Islet precursor cell (in vitro differentiated cells): ENCODE measurements around the gene GHRH.

ENCODE experiments used
- DNase-seq: peaks from one replicate; pipeline ENCODE4 v3.0.0-alpha.2; 2018

Gene GHRH

GRCh38 chr20:37290158-37290810, 28.7 kb upstream of the GHRH start:
- no peak for DNase-seq

DNA sequence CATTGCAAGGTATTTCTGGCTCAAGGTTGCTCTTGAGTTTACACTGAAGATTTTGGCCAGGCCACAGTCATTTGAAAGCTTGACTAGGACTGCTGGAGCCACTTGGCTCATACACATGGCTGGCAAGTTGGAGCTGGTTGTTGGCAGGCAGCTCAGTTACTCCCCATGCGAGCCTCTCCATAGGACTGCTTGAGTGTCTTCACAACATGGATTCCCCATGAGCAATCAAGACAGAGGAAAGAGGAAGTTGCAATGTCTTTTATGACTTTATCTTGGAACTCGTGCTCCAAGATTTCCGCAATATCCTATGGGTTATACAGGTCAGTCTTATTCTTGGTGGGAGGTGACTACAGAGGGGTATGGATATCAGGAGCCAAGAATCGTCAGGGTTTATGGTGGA, 26.5 kb upstream of the GHRH start:
- no peak for DNase-seq

- DNase-seq: no peak
Measured at GRCh38 chr20:37285664-37286374, 24.2 kb upstream of the GHRH start.

DNA sequence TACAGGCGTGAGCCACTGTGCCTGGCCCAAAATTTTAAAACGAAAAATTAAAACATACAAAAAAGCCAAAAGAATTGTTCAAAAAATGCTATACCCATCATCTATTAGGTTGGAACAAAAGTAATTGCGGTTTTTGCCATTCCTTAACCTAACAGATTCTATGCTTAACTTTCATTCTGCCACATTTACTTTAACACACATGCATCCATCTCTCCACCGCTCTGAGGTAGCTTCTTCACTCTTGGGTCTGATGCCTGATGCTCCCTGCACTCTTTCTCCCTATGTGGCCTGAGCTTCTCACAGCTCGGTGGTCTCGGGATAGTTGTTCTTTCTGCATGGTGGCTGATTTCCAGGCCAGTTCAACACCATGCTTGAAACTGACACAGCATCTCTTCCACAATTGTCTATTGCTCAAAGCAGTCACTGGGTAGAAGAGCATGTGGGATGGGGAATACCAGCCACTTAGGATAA, 23.1 kb upstream of the GHRH start:
- DNase-seq: no peak

GRCh38 chr20:37283530-37284195, 22.0 kb upstream of the GHRH start:
- DNase-seq: peak; percentile 40

DNA sequence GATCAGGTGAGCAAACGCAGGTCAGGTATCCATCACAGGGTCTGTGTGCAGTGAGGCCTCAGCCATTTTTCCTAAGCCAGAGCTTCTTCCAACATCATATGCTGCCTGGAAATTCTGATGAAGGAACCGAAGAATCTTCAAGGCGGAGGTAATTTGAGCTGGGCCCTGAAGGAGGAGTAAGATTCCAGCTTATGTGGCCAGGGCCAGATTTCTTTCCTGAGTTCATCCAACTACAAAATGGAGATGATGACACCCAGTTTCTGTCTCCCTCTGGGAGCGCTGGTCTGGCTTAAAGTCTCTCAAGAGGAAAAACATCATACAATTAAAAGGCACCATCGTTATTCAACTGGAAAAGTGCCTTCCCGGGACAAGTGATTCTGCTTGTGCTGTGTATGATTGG, 20.9 kb upstream of the GHRH start:
- DNase-seq: peak; percentile 69

DNA sequence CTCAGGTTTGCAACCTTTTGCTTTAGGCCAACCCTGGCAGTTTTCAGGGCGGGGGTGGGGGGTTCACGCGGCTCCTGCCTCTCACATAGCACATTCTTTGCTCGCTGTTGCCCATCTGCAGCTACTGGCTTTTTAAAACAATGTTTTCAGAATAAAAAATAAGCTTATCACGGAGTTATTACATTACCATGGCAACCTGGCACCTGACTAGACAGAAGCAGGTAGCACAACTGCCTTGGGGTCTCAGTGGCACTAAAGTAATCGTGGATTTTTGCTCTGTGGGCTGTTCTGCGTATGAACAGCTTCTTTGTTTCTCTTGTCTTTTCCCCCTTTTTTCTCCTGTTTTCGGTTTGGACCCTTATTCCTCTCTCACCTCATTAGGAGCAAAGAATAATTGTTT, 18.8 kb upstream of the GHRH start:
- no peak for DNase-seq

DNA sequence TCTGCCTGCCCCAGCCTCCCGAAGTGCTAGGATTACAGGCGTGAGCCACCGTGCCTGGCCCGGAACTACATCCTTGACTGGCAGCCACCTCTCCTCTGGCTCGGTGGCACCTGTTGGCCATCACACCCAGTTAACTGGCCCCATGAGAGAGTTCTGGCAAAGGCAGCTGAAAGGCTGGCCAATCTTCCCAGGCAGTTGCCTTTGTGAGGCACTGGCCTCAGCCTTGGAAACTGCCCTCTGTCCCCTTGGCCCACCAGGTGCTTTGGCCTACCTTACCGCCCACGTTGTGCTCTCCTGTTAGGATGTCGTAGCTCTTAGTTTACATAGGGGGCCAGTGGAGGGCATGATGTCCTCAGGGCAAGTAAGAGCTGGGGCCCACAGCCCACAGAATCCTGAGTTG, 18.2 kb upstream of the GHRH start:
- DNase-seq: no peak

DNA sequence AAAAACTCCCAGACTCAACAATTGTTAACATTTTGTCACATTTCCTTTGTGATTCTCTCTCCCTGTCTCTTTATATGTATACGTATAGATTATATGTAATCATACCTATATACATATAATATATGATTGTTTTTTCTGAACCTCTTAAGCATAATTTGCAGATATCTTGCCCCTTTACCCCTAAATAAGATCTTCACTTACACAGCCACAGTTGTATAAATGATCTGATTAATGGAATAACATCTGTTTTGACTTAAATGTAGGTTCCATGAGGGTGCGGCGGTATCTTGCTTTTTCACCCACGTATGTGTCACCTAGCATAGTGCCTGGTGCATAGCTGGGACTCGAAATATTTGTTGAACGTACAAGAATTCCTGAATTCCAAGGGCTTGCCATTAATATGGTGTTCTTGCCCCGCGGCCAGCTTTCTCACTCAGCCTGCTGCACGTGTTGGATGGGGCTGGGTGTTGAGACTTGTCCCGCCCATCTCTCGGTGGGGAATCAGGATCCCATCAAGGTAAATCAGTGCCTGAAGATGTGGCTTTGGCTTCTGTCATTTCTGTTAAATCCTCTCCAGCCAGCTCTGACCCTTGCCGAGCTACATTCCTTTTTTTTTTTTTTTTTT, 17.5 kb upstream of the GHRH start:
- peak; percentile 80 for DNase-seq

DNA sequence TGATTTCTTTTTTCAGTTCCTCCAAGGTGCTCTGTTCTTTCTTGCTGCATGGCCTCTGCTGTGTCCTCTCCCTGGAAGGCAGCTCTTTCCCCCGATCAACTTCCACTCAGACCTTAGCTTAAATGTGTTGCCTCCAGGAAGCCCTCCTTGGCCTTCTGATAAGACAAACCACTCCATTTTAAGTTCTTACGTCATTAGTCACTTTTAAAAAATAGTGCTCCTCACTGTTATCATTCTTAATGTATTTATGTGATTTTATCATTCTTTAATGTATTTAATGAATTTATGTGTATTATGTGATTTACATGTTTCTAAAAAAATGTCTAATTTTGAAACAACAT, 15.6 kb upstream of the GHRH start:
- no peak for DNase-seq

DNA sequence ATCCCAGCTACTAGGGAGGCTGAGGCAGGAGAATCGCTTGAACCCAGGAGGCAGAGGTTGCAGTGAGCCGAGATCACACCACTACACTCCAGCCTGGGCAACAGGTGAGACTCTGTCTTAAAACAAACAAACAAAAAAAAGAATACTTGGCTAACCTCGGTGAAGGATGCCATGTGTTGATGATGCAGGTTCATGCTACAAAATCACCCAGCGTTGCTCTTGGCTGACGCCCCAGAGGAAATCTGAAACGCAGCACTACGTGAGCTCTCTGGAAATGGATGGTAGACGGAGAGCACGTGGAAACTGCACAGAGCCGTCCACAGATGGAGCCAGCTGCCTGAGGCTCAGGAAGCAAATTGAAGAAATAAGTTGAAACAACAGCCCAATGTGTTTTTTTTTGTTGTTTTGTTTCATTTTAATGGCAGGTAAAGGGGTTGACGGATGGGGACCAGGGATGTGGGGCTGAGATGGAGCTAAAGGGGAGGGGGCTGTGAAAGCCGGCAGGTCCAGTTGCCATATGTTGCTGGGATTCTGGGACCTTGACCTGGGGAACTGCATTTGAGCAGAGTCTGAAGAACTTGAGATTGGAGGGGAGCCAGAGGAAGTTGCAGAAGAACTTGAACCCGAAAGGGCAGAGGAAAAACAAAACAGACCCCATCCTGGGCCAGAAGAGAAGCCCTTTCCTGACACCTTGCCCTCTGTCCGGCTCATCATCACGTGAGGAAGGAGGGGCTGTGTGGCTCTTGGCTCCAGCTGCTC, 15.1 kb upstream of the GHRH start:
- DNase-seq: no peak

DNA sequence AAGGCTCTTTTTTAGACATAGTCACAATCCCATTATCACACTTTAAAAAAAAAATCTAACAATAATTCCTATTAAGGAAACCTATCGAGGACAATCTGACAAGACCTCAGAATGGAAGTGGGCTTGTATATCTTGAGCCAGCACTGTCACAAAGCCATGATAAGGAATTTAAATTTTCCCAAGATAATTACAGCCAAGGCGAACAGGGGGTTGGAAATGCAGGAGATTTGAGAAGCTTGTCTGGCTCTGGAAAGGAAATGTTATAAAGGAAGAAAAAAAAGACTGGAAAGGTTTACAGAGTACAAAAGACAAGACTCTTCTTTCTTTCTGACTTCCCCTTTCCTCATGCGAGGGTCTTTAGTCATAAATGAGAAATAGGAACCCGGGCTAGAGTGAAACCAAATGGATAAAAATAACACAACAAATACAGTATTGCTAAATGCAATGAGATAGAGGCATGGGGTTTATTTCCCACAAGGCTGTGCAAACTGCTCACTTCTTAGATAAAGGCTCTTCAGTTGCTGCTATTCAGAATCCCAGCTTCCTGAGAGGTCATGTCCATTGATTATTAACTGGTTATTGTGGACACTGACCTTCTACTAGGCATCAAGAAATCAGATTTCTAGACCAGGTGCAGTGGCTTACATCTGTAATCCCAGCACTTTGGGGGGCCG, 13.4 kb upstream of the GHRH start:
- no peak for DNase-seq

DNA sequence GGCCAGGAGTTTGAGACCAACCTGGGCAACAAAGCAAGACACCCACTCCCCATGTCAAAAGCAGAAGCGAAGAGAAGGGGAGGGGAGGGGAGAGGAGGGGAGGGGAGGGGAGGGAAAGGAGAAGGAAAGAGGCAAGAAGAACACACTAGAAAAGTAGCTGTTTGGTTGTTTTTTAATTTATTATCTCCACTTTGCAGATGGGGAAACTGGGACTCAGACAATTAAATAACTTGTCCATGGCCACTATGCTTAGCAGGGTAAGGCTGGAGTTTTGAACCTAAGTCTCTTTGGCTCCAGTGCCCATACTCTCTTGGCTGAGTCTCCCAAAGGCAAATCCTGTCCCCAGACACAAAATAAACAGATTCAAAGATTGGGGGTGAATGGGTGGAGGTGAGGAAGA, 12.4 kb upstream of the GHRH start:
- DNase-seq: no peak

GRCh38 chr20:37271421-37271768, 9.8 kb upstream of the GHRH start:
- DNase-seq: no peak

DNA sequence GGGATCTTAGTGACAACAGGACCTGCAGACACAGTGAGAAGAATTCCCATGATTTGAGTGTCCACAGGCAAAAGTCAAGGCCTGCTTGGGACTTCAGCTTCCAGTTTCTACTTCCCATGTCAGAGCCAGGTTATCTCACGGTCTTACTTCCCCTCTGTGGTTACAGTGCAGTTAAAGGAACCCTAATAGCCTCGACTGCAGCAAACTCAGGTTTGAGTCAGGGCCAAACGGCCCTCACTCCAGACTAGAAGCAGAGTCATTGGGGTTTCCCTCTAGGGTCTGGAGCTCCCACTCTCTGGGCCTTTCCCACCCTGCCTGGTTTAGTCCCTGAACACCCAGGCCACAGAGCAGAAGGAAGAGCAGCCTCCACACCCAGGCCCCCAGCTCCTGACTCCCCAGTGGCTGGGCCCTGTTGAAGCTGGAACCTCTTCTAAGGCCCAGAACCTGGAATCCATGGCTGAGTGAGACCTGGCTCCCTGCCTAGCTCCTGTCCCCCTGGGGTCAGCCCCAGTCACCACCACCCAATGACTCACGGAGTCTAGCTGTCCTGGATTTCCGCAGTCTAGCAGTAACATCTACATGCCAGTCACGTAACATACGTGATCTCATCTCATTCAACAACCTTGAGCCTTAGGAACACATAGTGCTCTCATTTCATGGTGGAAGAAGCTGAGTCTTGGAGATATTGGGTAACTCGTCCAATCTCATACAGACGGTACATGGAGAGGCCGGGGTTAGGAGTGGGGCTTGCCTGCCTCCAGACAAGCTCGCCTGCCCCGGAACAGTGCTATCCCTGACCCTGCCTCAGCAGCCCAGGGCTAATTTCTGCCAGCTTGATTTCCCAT, 9.2 kb upstream of the GHRH start:
- DNase-seq: no peak

GRCh38 chr20:37267667-37268313, 6.2 kb upstream of the GHRH start:
- DNase-seq: no peak

- DNase-seq: no peak
Measured at GRCh38 chr20:37266940-37267666, 5.5 kb upstream of the GHRH start.

DNA sequence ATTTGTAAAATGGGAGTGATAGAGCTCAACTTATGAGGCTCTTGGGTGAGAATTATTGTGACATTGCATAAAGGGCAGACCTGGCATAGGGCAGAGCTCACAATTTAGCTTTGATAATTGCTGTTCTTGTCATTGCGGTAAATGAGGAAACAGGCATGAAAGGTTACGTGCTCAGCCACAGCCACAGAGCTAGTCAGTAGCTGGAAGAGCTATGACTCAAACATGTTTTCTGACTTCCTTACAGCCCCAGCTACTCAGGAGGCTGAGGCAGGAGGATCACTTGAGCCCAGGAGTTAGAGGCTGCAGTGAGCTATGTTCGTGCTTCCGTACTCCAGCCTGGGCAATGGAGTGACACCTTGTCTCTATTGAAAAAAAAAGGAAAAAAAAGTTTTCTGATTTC, 3.5 kb upstream of the GHRH start:
- DNase-seq: no peak

- DNase-seq: no peak
Measured at GRCh38 chr20:37263686-37264085, 2.1 kb upstream of the GHRH start.

DNA sequence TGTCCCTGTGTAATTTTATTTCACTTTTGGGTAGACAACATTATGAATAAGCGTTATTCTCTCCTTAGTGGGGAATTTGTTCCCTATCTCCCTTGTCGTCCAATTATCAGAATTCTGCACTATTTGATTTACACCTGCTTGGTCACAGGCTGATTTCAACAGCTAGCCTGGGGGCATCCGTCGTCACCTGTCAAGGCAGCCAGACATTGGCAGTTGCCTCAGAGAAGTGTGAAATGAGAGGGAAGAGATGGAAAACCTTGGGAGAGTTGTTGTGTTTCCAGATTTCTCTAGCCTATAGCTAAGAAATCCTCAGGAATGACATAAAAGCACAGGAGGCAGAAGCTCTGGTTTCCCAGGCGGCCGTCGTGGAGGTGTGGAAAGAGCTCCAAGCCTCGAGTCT, 891 bp upstream of the GHRH start:
- no peak for DNase-seq
